ENCODE data around the gene U2AF2.

U2AF2 gene

DNA sequence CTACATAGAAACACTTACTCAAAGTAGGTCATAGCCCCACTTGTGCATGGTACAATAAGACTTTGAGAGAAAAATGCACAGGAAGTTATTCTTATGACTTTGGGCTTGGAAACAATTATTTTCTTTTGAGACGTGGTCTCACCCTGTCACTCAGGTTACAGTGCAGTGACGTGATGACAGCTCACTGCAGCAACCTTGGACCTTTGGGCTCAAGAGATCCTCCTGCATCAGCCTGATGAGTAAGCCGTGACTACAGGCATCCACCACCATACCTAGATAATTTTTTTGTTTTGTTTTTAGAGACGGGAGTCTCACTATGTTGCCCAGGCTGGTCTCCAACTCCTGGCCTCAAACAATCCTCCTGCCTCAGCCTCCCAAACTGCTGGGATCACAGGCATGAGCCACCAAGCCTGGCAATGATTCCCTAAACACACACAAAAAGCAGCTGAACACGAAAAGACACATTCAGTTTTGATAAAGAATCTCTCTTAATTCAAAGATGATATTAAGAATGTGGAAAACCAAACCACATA, 65.4 kb downstream of the U2AF2 start:
- DNase-seq, result no peak

DNA sequence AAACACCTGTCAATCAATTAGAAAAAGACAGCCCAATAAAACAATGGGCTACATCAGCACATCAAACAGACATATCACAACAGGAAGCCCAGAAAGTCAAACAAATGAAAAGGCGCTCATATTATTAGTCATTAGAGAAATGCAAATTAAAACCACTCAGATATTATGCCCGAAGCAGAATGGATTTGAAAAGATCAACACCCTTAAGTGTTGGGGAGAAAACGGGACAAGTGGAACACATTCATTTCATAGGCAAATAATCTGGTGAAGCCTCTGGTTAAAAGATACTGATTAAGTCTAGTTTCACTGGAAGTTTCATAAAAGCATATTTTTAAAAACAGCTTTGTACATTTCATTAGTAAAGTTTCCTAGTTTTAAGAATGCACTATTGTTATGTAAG, 66.0 kb downstream of the U2AF2 start:
- no peak for DNase-seq

DNA sequence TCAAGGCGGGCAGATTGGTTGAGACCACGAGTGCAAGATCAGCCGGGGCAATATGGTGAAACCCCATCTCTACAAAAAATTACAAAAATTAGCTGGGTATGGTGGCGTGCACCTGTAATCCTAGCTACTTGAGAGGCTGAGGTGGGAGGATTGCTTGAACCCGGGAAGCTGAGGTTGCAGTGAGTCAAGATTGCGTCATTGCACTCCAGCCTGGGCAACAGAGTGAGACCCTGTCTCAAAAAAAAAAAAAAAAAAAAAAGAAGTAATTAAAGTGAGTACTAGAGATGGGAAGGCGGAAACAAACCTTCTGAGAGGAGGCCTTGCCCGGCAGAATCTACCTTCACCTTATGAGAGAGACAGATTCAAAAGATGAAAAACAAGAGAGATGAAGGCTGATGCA, 68.7 kb downstream of the U2AF2 start:
- no peak for DNase-seq
